ENCODE measurements around the gene SHTN1. TPM values are rescaled to one million over a fixed set of nuclear protein-coding genes. Genes with fewer than 3 reads are reported as not detected.

The SHTN1 gene
- total RNA-seq, 2 donors from 2014 or later = 3.2 to 4.8 TPM

- TF ChIP-seq, protein P1, sequence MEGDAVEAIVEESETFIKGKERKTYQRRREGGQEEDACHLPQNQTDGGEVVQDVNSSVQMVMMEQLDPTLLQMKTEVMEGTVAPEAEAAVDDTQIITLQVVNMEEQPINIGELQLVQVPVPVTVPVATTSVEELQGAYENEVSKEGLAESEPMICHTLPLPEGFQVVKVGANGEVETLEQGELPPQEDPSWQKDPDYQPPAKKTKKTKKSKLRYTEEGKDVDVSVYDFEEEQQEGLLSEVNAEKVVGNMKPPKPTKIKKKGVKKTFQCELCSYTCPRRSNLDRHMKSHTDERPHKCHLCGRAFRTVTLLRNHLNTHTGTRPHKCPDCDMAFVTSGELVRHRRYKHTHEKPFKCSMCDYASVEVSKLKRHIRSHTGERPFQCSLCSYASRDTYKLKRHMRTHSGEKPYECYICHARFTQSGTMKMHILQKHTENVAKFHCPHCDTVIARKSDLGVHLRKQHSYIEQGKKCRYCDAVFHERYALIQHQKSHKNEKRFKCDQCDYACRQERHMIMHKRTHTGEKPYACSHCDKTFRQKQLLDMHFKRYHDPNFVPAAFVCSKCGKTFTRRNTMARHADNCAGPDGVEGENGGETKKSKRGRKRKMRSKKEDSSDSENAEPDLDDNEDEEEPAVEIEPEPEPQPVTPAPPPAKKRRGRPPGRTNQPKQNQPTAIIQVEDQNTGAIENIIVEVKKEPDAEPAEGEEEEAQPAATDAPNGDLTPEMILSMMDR (IDR thresholded peaks at IDR 0.05) = no peak
- H3K27ac ChIP-seq = no peak overlapping the region
- DNase-seq (ENCODE audit: low spot score) = no peak
- no peaks in the 10 kb centered on the region for H3K9me3 ChIP-seq
- no peaks in the 10 kb centered on the region for H3K4me1 ChIP-seq
- no peaks in the 10 kb centered on the region for H3K27me3 ChIP-seq
- H3K4me3 ChIP-seq = no peak overlapping the region
- no peaks in the 10 kb centered on the region for H3K36me3 ChIP-seq
Measured at GRCh38 chr10:116931806-116932205, 73.2 kb downstream of the SHTN1 start.

- no peak overlapping the region for H3K27ac ChIP-seq
- no peaks in the 10 kb centered on the region for H3K9me3 ChIP-seq
- TF ChIP-seq, protein P1 (IDR thresholded peaks at IDR 0.05) = no peak
- H3K4me1 ChIP-seq = no peaks in the 10 kb centered on the region
- H3K36me3 ChIP-seq = no peaks in the 10 kb centered on the region
- no peak for DNase-seq (ENCODE audit: low spot score)
- no peak overlapping the region for H3K4me3 ChIP-seq
- H3K27me3 ChIP-seq = no peaks in the 10 kb centered on the region
Measured at GRCh38 chr10:116926426-116926825, 78.6 kb downstream of the SHTN1 start.

DNA sequence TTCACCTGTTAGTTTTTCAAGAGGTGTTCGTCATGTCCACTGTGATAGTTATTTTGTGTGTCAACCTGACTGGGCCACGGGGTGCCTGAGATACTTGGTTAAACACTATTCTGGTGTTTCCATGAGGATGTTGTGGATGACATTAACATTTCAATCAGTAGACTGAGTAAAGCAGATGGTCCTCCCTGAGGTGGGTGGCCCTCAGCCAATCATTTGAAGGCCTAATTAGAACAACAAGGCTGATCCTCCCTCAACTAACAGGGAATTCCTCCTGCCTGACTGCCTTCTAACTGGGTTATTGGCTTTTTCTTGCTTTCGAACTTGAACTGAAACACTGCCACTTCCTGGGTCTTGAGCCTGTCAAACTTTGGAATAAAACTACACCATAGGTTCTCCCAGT, 79.9 kb downstream of the SHTN1 start:
- Histone ChIP-seq H3K4me1 (no peaks in the 10 kb centered on the region), H3K4me3 (no peak overlapping the region), H3K36me3 (no peaks in the 10 kb centered on the region), H3K27ac (no peak overlapping the region), H3K9me3 (no peaks in the 10 kb centered on the region), H3K27me3 (no peaks in the 10 kb centered on the region)
- DNase-seq (ENCODE audit: low spot score) = no peak
- TF ChIP-seq, protein P1 (IDR thresholded peaks at IDR 0.05) = no peak

GRCh38 chr10:116919706-116920105, 85.3 kb downstream of the SHTN1 start:
- no peak for DNase-seq (ENCODE audit: low spot score)
- H3K4me3 ChIP-seq = no peak overlapping the region
- H3K27me3 ChIP-seq = no peaks in the 10 kb centered on the region
- H3K9me3 ChIP-seq = no peaks in the 10 kb centered on the region
- H3K27ac ChIP-seq = no peak overlapping the region
- H3K36me3 ChIP-seq = no peaks in the 10 kb centered on the region
- H3K4me1 ChIP-seq = no peaks in the 10 kb centered on the region
- TF ChIP-seq, protein P1 (IDR thresholded peaks at IDR 0.05) = no peak

DNA sequence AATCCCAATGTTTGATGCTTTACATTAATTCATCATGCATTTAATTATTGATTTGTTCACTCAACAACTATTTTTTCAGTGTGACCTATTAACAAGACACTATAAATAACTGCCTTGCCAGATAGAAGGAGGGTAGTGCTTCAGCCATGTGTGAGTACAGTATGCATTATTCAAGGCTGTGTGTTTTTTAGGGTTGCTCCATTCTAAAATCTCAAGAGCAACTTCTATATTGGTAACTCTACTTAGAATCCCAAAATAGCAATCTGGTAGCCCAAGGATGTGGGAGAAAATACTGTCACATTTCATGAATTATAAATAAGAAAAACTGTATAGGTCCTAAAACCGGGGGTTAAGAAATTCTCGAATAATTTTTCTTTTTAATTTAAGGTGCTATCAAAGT, 85.8 kb downstream of the SHTN1 start:
- Histone ChIP-seq H3K4me3 (no peak overlapping the region), H3K9me3 (no peaks in the 10 kb centered on the region), H3K27me3 (no peaks in the 10 kb centered on the region), H3K36me3 (no peaks in the 10 kb centered on the region), H3K27ac (no peak overlapping the region), H3K4me1 (no peaks in the 10 kb centered on the region)
- TF ChIP-seq, protein P1 (IDR thresholded peaks at IDR 0.05) = no peak
- DNase-seq (ENCODE audit: low spot score) = no peak

DNA sequence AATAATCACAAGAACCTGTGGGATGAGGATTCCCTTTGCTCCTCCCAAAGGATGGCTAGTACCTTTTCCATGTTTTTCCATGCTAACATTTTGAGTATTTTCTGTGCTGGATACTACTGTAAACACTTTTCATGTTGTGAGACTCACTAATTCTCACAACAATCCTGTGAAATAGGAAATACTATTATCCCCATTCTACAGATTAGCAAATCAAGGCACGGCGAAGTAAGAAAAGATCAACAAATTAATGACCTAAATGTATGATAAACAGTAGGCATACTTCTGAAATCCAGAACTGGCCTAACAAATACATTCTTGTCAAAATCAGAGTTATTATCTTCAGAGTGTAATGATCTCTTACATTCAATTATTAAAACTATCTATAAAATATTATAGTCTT, 86.4 kb downstream of the SHTN1 start:
- Histone ChIP-seq H3K36me3 (no peaks in the 10 kb centered on the region), H3K4me3 (no peak overlapping the region), H3K27me3 (no peaks in the 10 kb centered on the region), H3K27ac (no peak overlapping the region), H3K4me1 (no peaks in the 10 kb centered on the region), H3K9me3 (no peaks in the 10 kb centered on the region)
- TF ChIP-seq, protein P1 (IDR thresholded peaks at IDR 0.05) = no peak
- no peak for DNase-seq (ENCODE audit: low spot score)

Measured in right atrium auricular region (tissue), 2 donors.